ENCODE measurements around the gene AUTS2.

Gene AUTS2

DNA sequence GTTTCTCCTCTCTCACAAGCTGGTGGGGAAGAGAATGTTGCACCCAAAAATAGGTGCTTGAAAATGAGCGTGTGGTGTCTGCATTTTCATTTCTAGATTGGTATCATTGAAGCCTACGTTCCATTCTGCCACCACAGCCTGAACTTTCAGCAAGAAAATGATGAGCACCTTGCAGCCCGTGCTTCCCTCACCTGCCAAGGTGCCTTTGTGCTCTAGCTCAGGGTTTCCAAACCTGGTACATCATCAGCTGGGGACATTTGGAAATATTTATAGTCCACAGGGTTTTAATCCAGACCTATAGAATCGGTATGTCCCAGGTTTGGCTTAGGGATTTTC, 701.2 kb downstream of the AUTS2 start:
- H3K27me3 ChIP-seq (ENCODE audit: insufficient read depth, low read length): no peaks in the 10 kb centered on the region
- no peak overlapping the region for H3K9ac ChIP-seq (ENCODE audit: low read depth, low read length)
- H3K4me3 ChIP-seq (ENCODE audit: low read length): no peak overlapping the region
- H3K9me3 ChIP-seq (ENCODE audit: insufficient read depth, low read depth, low read length): no peaks in the 10 kb centered on the region
- no peak overlapping the region for H3K27ac ChIP-seq (ENCODE audit: low read length)
- no peaks in the 10 kb centered on the region for H3K4me1 ChIP-seq (ENCODE audit: insufficient read depth, low read length)
- H3K36me3 ChIP-seq (ENCODE audit: insufficient read depth, low read depth, low read length): no peaks in the 10 kb centered on the region

DNA sequence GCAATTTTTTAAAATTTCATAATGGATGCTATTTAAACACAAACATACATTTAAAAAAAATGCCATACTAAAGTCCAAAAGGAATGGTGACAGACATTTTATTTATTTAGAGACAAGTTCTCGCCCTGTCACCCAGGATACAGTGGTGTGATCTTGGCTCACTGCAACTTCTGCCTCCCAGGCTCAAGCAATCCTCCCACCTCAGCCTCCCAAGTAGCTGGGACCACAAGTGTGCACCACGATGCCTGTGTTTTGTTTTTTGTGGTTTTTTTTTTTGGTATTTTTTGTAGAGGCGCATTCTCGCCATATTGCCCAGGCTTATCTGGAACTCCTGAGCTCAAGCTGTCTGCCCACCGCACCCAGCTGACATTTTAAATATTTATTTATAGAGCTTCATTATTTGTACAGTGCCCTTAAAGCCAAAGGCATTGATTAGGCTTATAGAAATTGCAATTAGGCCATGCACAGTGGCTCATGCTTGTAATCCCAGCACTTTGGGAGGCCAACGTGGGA, 703.5 kb downstream of the AUTS2 start:
- Histone ChIP-seq H3K4me3 (ENCODE audit: low read length) (no peak overlapping the region), H3K27ac (ENCODE audit: low read length) (no peak overlapping the region), H3K4me1 (ENCODE audit: insufficient read depth, low read length) (no peaks in the 10 kb centered on the region)

DNA sequence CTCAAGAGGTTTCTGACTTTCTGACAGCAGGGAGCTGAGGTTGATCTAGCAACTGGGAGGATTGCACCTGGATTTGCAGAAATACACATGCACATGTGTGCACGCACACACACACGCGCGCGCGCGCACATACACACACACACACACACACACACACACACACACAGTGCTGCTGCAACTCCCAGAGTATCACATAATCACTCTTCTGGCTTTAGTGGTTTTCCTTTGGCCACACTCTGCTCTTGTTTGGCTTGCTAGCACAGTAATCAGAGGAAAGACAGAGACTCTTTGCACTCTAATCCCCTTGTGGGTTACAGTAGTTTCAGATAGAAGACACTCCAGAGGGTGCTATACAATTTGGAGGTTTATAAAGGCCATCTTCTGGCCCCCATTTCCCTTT, 705.0 kb downstream of the AUTS2 start:
- no peak overlapping the region for H3K4me3 ChIP-seq (ENCODE audit: low read length)
- H3K36me3 ChIP-seq (ENCODE audit: insufficient read depth, low read depth, low read length): no peaks in the 10 kb centered on the region
- no peaks in the 10 kb centered on the region for H3K9me3 ChIP-seq (ENCODE audit: insufficient read depth, low read depth, low read length)
- no peaks in the 10 kb centered on the region for H3K4me1 ChIP-seq (ENCODE audit: insufficient read depth, low read length)
- no peaks in the 10 kb centered on the region for H3K27me3 ChIP-seq (ENCODE audit: insufficient read depth, low read length)
- no peak overlapping the region for H3K9ac ChIP-seq (ENCODE audit: low read depth, low read length)
- no peak overlapping the region for H3K27ac ChIP-seq (ENCODE audit: low read length)

More for the DNA sequence above, 703.5 kb downstream of the AUTS2 start:
- no peaks in the 10 kb centered on the region for H3K27me3 ChIP-seq (ENCODE audit: insufficient read depth, low read length)
- no peaks in the 10 kb centered on the region for H3K36me3 ChIP-seq (ENCODE audit: insufficient read depth, low read depth, low read length)
- H3K9me3 ChIP-seq (ENCODE audit: insufficient read depth, low read depth, low read length): no peaks in the 10 kb centered on the region
- H3K9ac ChIP-seq (ENCODE audit: low read depth, low read length): no peak overlapping the region

DNA sequence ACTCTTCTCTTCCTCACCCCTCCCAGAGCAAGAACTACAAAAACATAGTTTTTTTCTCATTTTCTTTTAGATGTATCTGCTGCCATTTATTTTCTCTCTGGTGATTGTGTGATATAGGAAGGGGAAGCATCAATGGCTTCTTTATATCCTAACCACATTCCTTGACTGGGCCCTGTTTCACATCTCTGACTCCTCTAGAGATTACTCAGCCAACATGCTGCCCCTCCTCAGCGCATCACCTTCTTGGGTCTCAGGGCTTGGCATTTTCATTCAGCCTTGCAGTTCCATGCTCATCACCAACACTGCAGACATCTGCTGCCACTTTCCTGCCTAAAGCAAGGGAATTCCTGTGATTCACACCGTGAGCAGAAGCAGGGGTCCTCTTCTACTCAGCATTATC, 705.5 kb downstream of the AUTS2 start:
- H3K4me3 ChIP-seq (ENCODE audit: low read length): no peak overlapping the region
- no peaks in the 10 kb centered on the region for H3K27me3 ChIP-seq (ENCODE audit: insufficient read depth, low read length)
- H3K4me1 ChIP-seq (ENCODE audit: insufficient read depth, low read length): no peaks in the 10 kb centered on the region
- no peaks in the 10 kb centered on the region for H3K9me3 ChIP-seq (ENCODE audit: insufficient read depth, low read depth, low read length)
- H3K27ac ChIP-seq (ENCODE audit: low read length): no peak overlapping the region
- no peak overlapping the region for H3K9ac ChIP-seq (ENCODE audit: low read depth, low read length)
- H3K36me3 ChIP-seq (ENCODE audit: insufficient read depth, low read depth, low read length): no peaks in the 10 kb centered on the region

DNA sequence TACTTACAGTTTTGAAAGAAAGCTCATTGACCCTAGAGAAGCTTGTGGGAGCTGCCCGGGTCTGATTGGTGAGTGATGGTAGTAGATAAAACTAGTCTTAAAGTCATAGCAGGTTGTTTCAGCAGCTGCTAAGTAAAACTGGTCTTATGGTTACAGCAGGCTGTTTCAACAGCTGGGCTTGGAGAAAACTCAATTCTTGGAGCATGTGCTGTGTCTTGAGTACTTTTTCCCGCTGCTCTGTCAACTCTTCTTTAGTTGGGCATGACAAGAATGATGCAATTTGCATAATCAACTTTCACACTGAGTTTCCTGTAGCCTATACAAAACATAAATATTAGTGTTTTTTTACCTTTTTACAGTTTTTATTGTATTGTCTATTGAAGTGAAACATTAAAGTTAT, 707.9 kb downstream of the AUTS2 start:
- Histone ChIP-seq H3K27me3 (ENCODE audit: insufficient read depth, low read length) (no peaks in the 10 kb centered on the region), H3K4me3 (ENCODE audit: low read length) (no peak overlapping the region), H3K9me3 (ENCODE audit: insufficient read depth, low read depth, low read length) (no peaks in the 10 kb centered on the region), H3K36me3 (ENCODE audit: insufficient read depth, low read depth, low read length) (no peaks in the 10 kb centered on the region), H3K27ac (ENCODE audit: low read length) (no peak overlapping the region), H3K9ac (ENCODE audit: low read depth, low read length) (no peak overlapping the region), H3K4me1 (ENCODE audit: insufficient read depth, low read length) (no peaks in the 10 kb centered on the region)

DNA sequence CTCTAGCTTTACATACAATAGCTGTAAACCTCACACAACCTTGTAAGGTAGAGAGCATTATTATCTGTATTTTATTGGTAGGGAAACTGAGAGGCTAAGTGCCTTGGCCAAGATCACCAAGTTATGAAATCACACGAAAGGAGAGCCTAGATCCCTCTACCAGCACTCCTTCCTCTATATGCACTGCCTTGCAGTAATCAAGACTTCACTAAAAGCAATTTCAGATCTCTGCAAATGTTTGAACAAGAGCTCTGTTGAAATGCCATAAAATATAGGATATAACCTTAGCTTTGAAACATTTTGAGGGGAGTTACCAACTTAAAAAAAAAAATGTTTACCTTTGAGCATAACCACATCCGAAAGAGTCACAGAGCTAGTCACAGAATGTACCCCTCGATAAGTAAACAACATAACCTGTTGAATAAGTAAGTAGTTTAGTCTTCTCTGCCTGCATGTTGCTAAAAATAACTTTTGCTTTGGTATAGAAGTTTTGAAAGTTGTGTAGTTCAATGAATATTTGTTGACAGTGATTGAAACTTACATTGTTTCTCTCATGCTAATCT, 709.4 kb downstream of the AUTS2 start:
- H3K9me3 ChIP-seq (ENCODE audit: insufficient read depth, low read depth, low read length): no peaks in the 10 kb centered on the region
- H3K27ac ChIP-seq (ENCODE audit: low read length): no peak overlapping the region
- no peaks in the 10 kb centered on the region for H3K36me3 ChIP-seq (ENCODE audit: insufficient read depth, low read depth, low read length)
- no peak overlapping the region for H3K4me3 ChIP-seq (ENCODE audit: low read length)
- no peak overlapping the region for H3K9ac ChIP-seq (ENCODE audit: low read depth, low read length)
- H3K4me1 ChIP-seq (ENCODE audit: insufficient read depth, low read length): peaks cover 4% of the 10 kb centered on the region; the same call in 1 of the 2 replicates
- no peaks in the 10 kb centered on the region for H3K27me3 ChIP-seq (ENCODE audit: insufficient read depth, low read length)

DNA sequence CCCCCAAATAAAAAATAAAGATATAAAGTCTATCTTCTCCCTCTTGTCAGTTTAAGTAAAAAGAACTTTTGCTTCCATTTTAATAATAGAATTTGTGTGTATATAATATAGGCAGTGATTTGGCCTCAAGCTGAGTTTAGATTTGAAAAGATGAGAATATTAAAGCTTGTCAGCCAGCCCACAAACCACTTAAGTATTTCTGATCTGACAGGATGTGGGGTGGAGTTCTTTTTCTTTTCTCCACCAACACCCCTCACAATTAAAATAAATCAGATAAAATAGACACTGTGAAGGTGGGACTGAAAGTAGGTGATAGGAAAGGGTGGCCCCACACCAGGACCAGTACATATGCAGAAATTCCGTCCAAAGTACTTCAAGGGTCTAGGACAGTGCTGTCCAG, 714.1 kb downstream of the AUTS2 start:
- peaks cover 20% of the 10 kb centered on the region; the same call in 1 of the 2 replicates for H3K4me1 ChIP-seq (ENCODE audit: insufficient read depth, low read length)
- no peaks in the 10 kb centered on the region for H3K36me3 ChIP-seq (ENCODE audit: insufficient read depth, low read depth, low read length)
- no peak overlapping the region for H3K9ac ChIP-seq (ENCODE audit: low read depth, low read length)
- no peaks in the 10 kb centered on the region for H3K27me3 ChIP-seq (ENCODE audit: insufficient read depth, low read length)
- no peak overlapping the region for H3K27ac ChIP-seq (ENCODE audit: low read length)
- no peak overlapping the region for H3K4me3 ChIP-seq (ENCODE audit: low read length)
- H3K9me3 ChIP-seq (ENCODE audit: insufficient read depth, low read depth, low read length): no peaks in the 10 kb centered on the region

DNA sequence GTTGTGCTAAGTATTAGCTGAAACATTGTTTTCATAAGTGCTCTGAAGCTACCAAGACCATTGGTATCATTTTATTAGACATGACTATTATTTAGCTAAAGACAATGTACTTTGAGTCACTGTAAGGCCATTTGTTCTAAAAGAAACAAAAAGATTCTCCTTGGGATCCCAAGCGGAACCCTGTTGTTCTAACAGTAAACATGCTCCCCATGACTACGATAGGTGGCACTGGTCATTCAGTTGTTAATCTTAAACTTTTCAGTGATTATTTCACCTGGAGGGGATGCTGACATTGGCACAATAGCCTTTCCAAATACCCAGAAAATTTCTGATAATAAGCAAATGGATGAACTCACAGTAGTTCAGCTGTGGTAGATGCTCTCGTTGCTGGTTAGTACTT, 715.0 kb downstream of the AUTS2 start:
- H3K4me3 ChIP-seq (ENCODE audit: low read length): no peak overlapping the region
- no peaks in the 10 kb centered on the region for H3K9me3 ChIP-seq (ENCODE audit: insufficient read depth, low read depth, low read length)
- no peak overlapping the region for H3K27ac ChIP-seq (ENCODE audit: low read length)
- no peaks in the 10 kb centered on the region for H3K27me3 ChIP-seq (ENCODE audit: insufficient read depth, low read length)
- no peaks in the 10 kb centered on the region for H3K36me3 ChIP-seq (ENCODE audit: insufficient read depth, low read depth, low read length)
- no peak overlapping the region for H3K9ac ChIP-seq (ENCODE audit: low read depth, low read length)
- peaks cover 20% of the 10 kb centered on the region; the same call in 1 of the 2 replicates for H3K4me1 ChIP-seq (ENCODE audit: insufficient read depth, low read length)

DNA sequence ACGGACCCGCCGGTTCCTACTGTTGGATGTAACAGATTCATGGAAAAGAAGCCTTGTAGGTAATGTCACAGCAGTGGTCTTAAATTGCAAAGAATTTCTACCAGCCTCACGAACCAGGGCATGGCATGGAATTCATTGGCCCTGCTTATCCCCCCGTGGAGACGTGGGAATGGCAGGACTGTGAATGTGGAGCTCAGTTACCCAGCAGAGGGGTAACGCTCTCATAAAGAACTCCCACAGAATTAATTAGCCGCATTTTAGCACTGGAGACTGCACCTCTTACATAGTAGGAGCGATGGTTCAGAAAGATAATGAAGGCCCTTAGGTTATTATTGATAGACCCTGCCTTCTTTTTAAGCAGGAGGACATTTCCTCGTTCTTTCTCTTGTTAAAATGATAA, 715.4 kb downstream of the AUTS2 start:
- Histone ChIP-seq H3K4me3 (ENCODE audit: low read length) (no peak overlapping the region), H3K36me3 (ENCODE audit: insufficient read depth, low read depth, low read length) (no peaks in the 10 kb centered on the region), H3K9me3 (ENCODE audit: insufficient read depth, low read depth, low read length) (no peaks in the 10 kb centered on the region), H3K9ac (ENCODE audit: low read depth, low read length) (no peak overlapping the region), H3K27me3 (ENCODE audit: insufficient read depth, low read length) (no peaks in the 10 kb centered on the region), H3K4me1 (ENCODE audit: insufficient read depth, low read length) (peaks cover 24% of the 10 kb centered on the region; the same call in 1 of the 2 replicates), H3K27ac (ENCODE audit: low read length) (no peak overlapping the region)

DNA sequence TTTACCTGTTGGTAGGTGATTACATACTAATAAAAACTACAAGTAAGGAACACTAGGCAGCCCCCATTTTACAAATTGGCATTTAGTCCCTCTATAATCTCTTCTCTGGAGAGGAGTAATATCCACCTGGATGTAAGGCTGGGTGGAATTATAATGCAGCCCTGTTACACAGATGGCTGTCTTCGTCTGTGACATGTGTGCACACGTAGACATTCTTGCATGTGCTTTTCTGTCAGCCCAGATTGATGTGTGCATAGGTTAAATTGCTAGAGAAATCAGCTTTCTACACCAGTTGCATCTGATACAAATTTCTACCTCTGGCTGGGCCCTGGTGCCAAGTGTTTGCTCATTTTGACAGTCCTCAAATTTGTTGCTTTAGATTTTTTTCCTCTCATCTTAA, 715.9 kb downstream of the AUTS2 start:
- Histone ChIP-seq H3K4me1 (ENCODE audit: insufficient read depth, low read length) (peaks cover 29% of the 10 kb centered on the region; the same call in 1 of the 2 replicates), H3K36me3 (ENCODE audit: insufficient read depth, low read depth, low read length) (no peaks in the 10 kb centered on the region), H3K27me3 (ENCODE audit: insufficient read depth, low read length) (no peaks in the 10 kb centered on the region), H3K27ac (ENCODE audit: low read length) (no peak overlapping the region), H3K4me3 (ENCODE audit: low read length) (no peak overlapping the region), H3K9ac (ENCODE audit: low read depth, low read length) (no peak overlapping the region), H3K9me3 (ENCODE audit: insufficient read depth, low read depth, low read length) (no peaks in the 10 kb centered on the region)

DNA sequence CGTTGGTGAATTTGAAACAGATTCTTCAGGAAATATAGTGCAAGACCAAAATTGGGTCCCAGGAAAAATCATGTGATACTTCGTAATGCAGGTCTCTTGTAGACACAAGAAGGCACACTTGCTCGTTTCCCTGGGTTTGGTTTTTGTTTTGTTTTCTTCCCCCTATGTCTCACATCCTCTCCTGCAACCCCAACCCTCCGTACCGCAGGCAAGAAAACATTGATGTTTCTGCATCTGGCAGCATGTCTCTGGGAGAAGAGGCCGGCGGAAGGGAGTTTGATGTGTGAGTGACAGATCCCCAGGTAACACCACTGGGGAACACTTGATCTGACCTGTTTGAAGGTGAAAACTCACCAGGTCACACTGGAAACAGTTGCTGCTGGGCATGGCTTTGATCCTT, 718.5 kb downstream of the AUTS2 start:
- no peak overlapping the region for H3K27ac ChIP-seq (ENCODE audit: low read length)
- H3K4me3 ChIP-seq (ENCODE audit: low read length): no peak overlapping the region
- no peaks in the 10 kb centered on the region for H3K36me3 ChIP-seq (ENCODE audit: insufficient read depth, low read depth, low read length)
- H3K9ac ChIP-seq (ENCODE audit: low read depth, low read length): no peak overlapping the region
- H3K4me1 ChIP-seq (ENCODE audit: insufficient read depth, low read length): peaks cover 33% of the 10 kb centered on the region; the same call in 1 of the 2 replicates
- no peaks in the 10 kb centered on the region for H3K9me3 ChIP-seq (ENCODE audit: insufficient read depth, low read depth, low read length)
- no peaks in the 10 kb centered on the region for H3K27me3 ChIP-seq (ENCODE audit: insufficient read depth, low read length)

DNA sequence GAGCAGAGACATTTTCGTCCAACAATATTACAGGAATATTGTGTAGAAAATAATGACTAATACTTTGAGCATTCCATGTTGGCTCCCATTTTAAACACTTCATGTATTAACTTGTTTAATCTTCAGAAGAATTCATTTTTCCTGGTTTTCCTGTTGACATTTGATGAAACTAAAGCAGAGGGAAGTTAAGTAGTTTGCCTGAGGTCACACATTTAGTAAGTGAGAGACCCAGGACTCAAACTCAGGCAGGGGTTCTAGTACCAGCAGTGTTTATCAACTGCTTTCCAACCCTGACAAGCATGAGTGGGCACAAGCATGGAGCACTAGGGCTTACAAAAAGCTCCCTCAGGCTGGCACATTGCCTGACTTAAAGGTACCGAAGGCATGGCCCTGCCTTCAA, 719.1 kb downstream of the AUTS2 start:
- Histone ChIP-seq H3K27me3 (ENCODE audit: insufficient read depth, low read length) (no peaks in the 10 kb centered on the region), H3K27ac (ENCODE audit: low read length) (no peak overlapping the region), H3K4me1 (ENCODE audit: insufficient read depth, low read length) (peaks cover 31% of the 10 kb centered on the region; the same call in 1 of the 2 replicates), H3K4me3 (ENCODE audit: low read length) (no peak overlapping the region), H3K36me3 (ENCODE audit: insufficient read depth, low read depth, low read length) (no peaks in the 10 kb centered on the region), H3K9ac (ENCODE audit: low read depth, low read length) (no peak overlapping the region), H3K9me3 (ENCODE audit: insufficient read depth, low read depth, low read length) (no peaks in the 10 kb centered on the region)

Data from iPS-20b (cell line).